Activated CD8-positive, alpha-beta memory T cell treated with anti-CD3 and anti-CD28 coated beads, Interleukin-2, amount 50 U/mL, for 24 hours (primary cell): ENCODE results near the gene TXNRD1.
A peak's percentile ranks its signal among the peaks of the same experiment; 100 is the strongest.
"Not testable (repeated sequence)": the region's sequence is repeated elsewhere in the genome, so short reads cannot be mapped to it uniquely, and the experiment has no call there.

ENCODE experiments used
- DNase-seq: peaks from one replicate; pipeline ENCODE4 v3.0.0-alpha.2; 2020; ENCODE audit errors: extremely low read depth

TXNRD1 gene

DNA sequence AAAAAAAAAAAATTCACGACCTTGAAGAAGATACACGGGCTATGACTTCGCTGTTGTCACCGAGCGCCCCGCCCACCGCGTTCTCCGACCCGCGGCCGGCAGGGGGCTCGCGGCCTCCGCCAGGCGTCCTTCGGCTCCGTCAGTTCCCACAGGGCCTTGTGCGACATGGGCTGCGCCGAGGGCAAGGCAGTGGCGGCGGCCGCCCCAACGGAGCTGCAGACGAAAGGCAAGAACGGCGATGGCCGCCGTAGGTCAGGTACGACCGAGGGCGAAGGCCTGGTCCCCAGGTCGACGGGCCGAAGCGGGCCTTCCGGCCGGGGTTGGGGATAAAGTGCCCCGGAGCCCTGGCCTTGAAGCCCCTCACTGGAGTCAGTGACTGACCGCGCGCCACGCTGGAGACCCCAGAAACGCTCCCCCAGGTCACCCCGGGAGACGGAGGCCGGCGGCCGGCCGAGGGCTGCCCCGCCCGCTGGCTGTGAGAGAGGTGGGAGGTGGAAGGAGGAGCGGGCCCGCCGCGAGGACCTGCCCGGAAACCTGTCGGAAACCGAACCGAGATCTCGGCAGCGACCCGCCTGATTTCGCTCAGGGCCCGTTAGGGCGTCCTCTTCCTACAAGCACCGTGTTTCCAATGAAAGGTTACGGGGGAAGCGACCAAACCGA, at the start of gene TXNRD1:
Gene TXNRD1, plus strand, starts transcription at position 142 of the 660 bp plus-strand sequence. Its CDS starts 24 bp downstream, at position 166.
- DNase-seq = peak; percentile 56

DNA sequence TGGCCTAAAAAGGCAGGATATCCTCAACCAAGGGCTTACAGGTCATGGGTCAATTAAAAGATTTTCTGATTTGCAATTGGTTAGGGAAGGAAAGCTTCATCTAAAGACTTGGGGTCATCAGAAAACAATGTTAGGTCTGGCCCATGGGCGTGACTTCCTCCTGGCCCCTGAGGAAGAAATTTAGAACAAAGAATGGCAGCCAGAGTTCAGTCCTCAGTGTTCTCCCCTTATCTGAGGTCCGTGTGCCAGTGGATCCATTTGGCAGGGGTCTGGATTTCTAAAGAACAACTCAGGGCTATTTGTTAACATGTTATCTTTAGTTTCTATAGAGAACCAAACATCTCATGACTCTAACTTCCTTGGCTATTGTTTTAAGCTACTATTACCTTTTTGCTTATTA, 49.8 kb upstream of the TXNRD1 start:
- no peak for DNase-seq

DNA sequence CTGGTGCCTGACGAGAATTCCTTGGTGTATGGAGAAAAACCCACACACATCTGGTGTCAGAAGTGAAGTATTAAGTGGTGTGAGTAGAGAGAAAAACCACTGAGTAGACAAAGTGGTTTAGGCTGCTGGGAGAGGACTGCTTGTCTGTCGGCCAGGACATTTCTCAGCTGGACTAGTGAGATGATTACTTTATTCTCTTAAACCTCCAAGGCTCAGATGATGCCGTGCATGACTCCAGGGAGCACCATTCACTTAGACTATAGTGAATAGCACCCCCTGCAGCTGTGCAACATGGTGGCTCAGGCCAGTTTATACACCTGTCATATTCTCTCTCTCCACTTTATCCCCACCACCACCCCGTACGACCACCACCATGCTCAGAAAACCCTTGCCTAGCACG, 49.1 kb upstream of the TXNRD1 start:
- DNase-seq = no peak

DNA sequence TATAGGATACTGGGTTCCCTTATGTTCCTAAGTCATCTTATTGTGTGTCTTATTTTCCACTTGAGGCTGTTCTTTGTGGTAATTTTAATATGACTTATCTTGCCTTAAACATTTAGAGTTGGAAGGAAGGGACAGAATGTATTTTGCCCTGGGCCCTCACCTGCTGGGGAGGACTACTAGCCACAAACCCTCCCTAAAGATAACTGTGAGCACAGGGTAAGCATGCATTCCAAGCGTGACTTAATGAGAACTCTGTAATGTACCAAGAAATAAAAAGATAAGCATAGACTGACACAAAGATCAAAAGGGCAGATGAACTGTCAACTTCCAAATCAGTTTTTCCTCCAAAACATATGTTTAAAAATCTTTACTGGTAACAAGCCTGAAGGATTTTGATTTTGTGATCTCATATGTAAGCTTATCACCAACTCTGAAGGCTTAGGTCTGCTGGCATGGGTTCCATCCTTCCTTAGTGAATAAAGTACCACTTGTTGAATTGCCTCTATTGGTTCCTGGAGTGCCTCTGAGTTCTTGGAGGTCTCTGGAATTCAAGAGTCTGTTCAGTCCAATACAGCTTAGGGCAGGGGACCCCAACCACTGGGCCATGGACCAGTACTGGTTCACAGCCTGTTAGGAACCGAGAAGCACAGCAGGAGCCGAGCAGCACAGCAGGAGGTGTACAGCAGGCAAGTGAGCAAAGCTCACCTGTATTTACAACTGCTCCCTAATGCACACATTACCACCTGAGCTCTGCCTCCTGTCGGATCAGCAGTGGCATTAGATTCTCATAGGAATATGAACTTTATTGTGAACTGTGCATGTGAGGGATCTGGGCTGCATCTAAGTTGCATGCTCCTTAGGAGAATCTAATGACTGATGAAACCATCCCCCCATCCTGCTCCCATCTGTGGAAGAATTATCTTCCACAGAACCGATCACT, 47.8 kb upstream of the TXNRD1 start:
- DNase-seq = no peak

DNA sequence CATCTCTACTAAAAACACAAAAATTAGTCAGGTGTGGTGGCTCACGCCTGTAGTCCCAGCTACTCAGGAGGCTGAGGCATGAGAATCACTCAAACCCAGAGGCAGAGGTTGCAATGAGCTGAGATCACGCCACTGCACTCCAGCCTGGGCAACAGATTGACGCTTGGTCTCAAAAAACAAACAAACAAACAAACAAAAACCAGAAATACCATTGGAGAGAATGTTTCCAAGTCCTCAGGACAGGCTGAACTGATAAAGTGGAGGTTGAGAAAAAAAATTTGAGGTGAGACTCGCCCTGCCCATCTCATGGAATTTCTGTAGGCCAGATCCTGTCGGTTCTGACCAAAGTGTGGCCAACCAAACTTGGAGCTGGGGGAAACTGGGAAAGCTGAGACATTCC, 47.0 kb upstream of the TXNRD1 start:
- DNase-seq = no peak

DNA sequence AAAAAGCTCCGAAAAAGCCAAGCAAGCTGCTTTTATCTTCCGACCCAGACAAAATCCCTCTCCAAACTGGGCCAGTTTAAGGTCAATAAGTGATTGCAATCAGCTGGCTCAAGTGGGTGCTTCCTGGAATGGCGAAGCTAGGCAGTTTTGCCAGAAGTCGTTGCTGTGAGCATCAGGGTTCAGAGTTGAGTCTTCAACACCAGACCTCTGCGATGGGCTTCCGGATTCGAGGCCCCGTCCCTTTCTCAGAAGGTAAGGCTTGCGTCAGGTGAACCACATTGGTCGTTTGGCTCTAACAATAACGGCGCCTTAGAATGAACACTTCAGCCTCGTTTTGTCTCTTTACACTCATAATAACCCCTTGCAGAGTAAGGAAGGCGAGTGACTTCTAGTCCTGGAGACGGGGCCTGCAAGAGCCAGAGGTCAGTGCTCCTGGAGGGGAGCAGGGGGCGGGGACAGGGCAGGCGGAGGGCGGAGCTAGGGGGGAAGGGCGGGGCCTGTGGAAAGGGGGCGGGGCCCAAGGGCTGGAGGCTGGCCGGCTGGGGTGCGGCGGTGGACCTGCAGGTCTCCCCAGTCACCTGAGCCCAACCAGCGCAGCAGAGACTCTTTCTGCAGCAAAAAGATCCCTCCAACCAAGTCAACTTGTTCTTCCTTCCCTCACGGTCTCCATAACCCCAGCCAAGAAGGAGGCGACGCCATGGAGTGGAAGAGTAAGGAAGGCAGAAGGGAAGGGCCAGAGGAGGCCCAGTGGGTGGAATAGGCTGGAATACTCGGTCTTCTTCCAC, 43.6 kb upstream of the TXNRD1 start:
- DNase-seq = no peak

DNA sequence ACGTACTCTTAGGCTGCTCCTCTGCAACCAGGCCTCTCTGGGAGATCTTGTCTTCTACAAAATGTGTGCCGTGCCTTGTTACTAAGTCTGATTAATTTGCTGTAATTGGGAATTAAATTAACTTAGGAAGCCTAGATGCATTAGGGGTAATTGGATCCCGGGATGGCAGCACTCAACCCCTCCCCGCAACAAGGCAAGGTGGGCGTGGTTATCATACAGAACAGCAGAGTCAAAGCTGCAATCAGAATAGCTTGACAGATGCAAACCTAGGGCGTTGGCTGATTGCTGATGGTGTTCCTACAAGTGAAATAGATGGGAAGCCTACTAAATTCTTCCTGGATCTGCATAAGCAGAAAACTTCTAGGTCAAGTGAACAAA, 43.0 kb upstream of the TXNRD1 start:
- no peak for DNase-seq

DNA sequence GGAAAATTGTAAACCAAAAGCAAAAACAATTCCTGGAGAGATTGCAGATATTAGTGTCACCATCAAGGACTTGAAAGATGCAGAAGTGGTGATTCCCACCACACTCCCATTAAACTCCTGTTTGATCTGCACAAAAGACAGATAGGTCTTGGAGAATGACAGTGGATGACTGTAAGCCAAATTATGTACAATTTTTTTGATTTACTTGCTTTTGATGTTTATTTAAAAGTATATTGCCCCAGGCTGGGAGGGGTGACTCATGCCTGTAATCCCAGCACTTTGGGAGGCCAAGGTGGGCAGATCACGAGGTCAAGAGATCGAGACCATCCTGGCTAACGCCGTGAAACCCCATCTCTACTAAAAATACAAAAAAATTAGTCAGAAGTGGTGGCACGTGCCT, 41.8 kb upstream of the TXNRD1 start:
- DNase-seq = not testable (repeated sequence)

DNA sequence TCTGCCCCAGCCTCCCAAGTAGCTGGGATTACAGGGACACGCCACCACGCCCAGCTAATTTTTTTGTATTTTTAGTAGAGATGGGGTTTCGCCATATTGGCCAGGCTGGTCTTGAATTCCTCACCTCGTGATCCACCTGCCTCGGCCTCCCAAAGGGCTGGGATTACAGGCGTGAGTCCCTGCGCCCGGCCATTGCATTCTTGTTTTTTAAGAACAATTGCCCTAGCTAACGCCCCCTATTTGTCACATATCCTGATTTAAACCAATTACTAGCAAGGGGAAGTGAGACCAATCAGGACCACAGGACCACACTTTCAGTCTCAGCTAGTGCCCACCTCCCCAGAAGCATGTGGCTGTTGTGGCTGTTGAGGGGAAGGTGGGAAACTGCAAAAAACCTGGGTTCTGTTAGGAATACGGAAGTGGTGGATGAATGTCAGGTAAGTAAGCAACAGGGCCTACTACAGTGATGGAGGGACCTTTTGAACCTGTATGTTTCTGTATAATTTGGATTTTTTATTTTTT, 39.8 kb upstream of the TXNRD1 start:
- no peak for DNase-seq

DNA sequence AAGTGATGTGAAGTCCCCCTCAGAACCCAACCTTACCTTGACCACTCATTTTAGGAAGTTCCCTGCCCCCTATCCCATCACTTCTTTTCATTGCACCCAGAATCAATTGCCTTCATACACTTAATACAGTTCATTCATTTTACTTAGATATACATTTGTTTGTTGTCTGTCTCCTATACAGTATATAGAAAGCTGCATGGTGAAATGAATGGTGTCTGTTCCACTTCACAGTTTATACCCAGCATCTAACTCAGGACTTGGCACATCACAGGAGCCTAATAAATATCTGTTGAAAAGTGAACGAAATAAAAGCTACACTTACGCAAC, 38.3 kb upstream of the TXNRD1 start:
- DNase-seq = no peak

DNA sequence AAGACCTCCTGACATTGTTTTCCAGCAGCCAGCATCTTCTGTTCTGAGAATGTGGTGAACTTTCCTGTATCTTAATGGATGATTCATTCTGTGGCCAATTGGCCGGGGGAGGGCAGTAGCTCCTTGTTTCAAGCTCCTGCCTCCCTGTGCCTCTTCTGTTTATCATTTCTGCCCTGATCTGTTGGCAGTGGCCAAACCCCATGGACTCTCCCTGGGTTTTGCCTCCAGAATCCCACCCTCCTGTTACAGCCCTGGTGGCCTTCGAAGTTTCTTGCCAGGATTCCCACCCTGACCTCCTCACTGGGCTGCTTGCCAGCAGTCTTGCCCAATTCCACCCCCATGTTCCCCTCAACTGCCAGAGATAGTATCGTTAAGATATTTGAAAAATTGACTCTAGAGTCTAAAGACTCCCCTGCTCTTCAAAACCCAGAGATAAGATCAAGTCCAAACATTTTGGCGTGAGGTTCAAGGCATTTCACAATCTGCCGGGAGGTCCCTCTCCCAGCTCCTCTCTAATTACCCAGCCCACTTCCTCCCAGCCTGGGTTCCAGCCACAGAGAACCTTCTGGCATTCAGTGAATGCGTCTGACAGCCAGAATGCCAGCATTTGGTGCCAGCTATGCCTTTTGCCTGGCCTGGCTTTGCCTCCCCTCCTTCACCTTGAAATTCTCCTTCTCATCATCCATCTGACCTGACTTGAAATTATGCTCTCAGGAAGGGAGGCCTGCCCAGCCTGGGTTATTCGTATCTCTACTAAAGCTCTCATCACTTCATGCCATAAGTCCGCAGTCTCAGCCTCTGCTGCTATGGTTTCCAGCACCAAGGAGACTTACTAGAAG, 37.7 kb upstream of the TXNRD1 start:
- no peak for DNase-seq

DNA sequence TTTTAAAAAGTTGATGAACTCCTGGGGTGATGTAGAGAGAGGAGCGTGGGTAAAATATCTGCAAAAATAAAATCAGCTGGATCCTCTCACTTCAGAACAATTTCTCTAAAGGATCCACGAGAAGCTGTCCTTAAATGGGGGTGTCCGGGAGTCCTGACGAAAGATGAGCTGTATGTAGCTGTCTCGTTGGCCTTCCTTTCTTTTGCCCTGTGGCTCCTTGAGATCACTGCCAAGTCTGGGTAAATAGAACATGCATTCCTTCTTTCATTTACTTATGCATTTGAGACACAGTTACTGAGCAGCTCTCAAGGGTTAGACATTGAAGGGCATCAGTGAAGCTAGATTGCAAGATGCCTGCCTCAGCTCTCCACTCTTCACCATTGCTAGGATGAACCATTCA, 35.2 kb upstream of the TXNRD1 start:
- DNase-seq = no peak

DNA sequence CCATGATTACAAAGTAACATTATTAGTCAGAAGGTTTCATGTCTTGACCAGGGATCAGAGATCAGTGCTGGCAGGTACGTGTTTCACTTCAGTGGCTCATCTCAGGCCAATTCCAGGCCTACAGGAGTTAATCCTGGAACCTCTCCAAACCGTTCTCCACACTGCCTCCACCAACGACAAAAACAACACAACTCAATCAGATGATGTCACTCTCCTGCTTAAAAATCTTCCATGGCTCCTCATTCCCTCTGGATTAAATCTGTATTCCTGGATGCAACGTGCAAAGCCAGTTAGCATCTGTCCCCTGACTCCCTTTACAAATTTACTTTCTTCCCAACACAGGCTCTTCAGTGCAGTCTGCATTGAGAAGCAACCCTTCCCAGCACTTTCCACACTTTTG, 34.3 kb upstream of the TXNRD1 start:
- no peak for DNase-seq

DNA sequence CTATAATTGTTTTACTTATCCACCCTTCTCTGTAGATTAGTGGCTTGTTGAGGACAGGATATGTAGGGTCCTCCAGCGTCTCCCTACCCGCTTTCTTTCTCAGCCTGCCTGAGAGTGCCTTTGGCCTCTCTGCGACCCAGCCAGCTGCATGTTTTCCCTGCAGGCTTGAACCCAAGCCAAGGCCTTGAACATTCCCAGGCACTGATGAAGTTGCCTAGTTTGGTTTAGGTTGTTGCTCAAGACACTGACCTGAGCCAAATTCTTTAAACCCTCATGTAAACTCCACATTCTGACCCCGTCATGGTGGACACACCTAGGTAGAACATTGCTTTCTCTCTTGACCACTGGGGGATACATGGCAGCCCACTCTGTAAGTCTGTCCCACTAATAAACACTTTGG, 33.4 kb upstream of the TXNRD1 start:
- DNase-seq = no peak

DNA sequence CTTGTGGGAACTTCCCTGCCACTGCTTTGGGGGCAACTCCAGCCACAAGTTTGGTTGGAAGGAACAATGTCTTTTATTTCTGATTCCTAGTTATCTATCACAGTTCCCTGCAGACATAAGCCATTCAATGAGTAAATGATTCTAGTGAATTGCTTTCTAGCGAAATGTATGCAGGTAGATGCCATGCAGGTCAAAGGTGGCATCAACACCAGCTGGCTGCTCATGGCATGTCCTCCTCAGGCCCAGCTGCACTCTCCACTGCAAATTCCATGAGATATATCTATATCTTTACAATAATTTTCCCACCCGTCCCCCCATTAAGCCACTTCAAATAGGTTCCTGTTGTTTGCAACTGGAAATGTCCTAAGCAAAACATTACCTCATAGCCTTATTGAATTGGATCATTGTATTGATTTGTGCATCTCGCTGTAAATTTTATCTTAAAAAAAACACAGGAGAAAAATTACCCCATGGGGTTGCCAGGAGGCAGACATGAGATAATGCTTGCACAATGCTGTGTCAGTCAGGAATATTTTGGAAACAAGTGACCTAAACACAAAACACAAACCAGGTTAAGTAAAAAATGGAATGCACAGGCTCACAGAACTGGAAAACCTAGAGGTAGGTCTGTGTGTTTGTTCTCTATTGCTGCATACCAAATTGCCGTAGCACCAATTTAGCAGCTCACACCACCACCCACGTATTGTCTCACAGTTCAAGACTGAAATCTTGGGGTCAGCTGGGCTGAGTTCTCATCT, 32.8 kb upstream of the TXNRD1 start:
- DNase-seq = no peak

DNA sequence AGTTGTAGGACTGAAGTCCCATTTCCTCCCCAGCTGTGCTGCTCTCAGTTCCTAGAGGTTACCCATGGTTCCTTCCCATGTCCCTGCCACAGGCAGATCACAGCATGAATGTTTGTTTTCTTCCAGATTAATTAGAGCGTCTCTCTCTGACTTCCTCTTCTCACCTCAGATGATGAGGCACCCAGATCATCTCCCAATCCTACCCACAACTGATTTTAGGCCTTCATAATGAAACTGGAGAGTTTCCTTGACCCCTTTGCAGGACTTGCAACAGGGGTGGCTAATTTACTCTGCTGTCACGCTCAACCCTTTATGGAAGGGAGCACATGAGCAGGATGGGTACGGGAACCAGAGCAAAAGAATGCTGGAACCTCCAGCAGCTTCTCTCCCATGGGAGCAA, 32.1 kb upstream of the TXNRD1 start:
- DNase-seq = no peak

DNA sequence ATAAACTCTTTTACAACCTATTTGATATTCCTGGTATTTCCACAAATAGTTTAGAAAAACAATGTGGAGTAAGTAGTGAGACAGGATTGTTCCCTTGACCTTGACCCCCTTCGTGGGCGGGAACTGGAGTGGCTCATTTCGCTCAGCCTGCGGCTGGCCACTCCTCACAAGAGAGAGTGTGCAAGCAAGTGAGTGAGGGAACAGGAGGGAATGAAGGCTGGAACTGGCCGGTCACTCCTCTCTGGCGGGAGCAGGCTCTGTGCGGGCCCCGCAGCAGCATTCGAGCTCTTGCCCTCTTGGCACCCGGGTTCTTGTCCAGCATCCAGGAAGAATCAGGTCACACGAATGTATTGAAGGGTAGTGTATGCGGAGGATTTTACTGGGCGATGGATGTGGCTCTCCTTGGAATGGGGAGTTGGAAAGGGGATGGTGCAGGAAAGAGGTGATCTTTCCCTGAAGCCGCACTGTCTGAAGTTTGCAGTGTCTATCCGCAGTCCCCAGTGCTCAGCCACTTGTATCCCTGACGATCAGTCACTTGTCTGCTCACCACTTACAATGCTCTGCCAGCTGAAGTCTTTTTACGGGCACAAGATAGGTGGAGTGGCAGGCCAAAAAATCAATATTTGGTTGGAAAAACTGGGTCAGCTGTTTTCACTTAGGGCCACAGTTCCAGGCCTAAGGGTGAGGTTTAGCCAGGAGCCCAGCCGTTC, 28.0 kb upstream of the TXNRD1 start:
- no peak for DNase-seq

DNA sequence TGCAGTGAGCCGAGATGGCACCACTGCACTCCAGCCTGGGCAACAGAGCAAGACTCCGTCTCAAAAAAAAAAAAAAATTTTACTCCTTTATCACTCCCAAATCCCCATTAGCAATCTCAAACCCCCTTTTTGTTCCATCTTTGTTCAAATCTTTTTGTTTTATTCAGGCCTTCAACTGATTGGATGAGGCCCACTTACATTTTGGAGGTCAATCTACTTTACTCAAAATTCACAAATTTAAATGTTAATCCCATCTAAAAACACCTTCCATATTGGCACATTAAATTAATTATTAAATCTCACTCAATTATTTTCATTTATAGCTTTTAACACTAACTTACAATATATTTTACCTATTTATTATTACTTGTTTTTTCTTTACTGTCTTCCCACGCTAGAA, 27.0 kb upstream of the TXNRD1 start:
- no peak for DNase-seq

DNA sequence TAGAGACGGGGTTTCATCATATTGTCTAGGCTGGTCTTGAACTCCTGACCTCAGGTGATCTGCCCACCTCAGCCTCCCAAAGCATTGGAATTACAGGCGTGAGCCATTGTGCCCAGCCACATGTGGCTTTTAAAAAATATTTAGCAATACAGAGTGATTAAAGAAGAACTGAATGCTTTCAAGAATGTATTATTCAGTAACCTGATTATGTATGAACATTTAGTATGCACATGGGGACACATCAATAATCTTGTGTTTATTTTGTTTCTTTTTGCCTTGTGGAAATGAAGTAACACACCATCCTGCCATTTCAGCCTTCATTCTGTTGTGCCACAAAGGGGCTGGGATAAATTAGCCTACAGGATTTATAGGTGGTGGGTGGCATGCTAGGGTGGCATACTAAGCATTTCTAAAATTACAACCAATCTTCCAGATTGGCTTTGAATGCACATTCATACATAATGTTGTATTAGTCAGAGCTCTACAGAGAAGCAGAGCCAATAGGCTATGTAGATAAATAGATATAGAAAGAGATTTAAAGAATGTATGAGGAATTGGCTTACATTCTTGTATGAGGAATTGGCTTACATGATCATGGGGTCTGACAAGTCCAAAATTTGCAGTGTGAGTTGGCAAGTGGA, 25.5 kb upstream of the TXNRD1 start:
- no peak for DNase-seq
